Esophagus squamous epithelium (tissue), 4 donors: ENCODE measurements around the gene CLMP.

Source experiments
- POLR2A ChIP-seq, 4 donors: fragments of 450-650 bp; IDR thresholded peaks; one replicate each; pipeline ENCODE4 v1.6.1; 2017; ENCODE audit warnings: antibody characterized with exemption in 4 of 4, mild to moderate bottlenecking in 4 of 4, moderate library complexity in 3 of 4
- TF ChIP-seq, protein P1 (sequence below), 6 experiments: fragments of 450-650 bp in 4 of 6; fragments of 200-600 bp in 2 of 6; sonication (generic) in 2 of 6; IDR thresholded peaks; one replicate each; pipeline ENCODE4 v1.5.1; 2016 to 2019; ENCODE audit warnings: antibody characterized with exemption in 6 of 6, mild to moderate bottlenecking in 4 of 6, moderate library complexity in 4 of 6

GRCh38 chr11:123230346-123230745 is 35.3 kb upstream of the CLMP start:
- TF ChIP-seq, protein P1, sequence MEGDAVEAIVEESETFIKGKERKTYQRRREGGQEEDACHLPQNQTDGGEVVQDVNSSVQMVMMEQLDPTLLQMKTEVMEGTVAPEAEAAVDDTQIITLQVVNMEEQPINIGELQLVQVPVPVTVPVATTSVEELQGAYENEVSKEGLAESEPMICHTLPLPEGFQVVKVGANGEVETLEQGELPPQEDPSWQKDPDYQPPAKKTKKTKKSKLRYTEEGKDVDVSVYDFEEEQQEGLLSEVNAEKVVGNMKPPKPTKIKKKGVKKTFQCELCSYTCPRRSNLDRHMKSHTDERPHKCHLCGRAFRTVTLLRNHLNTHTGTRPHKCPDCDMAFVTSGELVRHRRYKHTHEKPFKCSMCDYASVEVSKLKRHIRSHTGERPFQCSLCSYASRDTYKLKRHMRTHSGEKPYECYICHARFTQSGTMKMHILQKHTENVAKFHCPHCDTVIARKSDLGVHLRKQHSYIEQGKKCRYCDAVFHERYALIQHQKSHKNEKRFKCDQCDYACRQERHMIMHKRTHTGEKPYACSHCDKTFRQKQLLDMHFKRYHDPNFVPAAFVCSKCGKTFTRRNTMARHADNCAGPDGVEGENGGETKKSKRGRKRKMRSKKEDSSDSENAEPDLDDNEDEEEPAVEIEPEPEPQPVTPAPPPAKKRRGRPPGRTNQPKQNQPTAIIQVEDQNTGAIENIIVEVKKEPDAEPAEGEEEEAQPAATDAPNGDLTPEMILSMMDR (IDR thresholded peaks at IDR 0.05) = no peak
- no peak for TF ChIP-seq POLR2A (IDR thresholded peaks at IDR 0.05)
